Stimulated activated CD8-positive, alpha-beta memory T cell treated with anti-CD3 and anti-CD28 coated beads, Interleukin-15, amount 100 ng/mL, for 4 hours (primary cell): ENCODE results near the gene GEMIN7.

Source experiments
- DNase-seq, 2 donors: peaks; one replicate each; pipeline ENCODE4 v3.0.0-alpha.2; 2020; ENCODE audit warnings: low read depth in 2 of 2

GEMIN7 gene

GRCh38 chr19:45128806-45129205 is 49.7 kb downstream of the GEMIN7 start:
- DNase-seq, result no peak

DNA sequence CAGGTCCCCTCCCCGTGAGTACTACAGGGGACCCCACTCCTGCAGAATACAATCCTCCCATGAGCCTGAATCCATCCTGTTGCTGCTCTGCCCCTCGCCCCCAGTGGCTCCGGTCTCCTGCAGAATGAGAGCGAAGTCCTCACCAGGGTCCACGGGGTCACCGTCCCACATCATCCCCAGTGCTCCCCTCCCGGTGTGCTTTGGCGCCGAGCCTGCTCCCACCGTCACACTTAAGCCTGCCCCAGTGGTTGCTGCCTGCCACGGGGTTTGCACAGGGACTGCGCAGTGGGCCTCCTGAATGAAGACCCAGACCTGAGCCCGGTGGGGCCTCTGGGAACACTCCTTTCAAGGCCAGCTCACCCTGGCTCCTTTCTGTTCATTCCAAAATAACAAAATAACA is 51.2 kb downstream of the GEMIN7 start:
- no peak for DNase-seq

DNA sequence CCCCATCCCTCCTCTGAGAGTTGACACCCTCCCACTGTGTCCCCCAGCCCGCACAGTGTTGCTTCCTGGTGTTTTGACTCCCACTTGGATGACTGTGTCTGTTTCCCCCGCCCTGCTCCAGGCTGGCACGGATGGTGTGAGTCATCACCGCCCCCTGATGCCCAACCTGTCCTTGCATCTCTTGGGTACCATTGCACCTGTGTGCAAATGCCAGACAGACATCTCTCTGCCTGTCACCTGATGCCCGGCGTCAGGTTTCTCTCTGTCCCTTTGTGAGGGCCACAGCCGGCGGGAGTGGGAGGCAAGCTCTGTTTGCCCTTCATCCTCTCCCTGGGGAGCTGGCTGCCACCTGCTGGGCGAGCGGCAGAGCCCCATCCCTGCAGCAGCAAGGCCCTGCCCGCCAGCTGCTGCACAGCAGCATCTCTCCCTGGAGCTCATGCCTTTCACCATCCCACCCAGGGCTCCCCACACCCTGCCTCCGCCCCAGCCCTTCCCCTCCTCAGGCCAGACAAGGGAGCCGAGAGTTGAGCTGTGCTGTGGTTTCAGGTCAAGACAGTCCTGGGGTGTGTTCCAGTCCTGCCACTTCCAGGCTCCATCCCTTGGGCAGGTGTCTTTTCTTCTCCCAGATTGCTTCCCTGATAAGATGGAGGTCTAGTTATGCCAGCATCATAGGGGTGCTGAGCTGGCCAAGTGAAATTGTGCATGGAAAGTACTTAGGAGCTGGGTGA is 52.0 kb downstream of the GEMIN7 start:
- no peak for DNase-seq

- DNase-seq, result no peak
Measured at GRCh38 chr19:45133661-45134060, 54.6 kb downstream of the GEMIN7 start.

- DNase-seq, result no peak
Measured at GRCh38 chr19:45135176-45135885, 56.3 kb downstream of the GEMIN7 start.

DNA sequence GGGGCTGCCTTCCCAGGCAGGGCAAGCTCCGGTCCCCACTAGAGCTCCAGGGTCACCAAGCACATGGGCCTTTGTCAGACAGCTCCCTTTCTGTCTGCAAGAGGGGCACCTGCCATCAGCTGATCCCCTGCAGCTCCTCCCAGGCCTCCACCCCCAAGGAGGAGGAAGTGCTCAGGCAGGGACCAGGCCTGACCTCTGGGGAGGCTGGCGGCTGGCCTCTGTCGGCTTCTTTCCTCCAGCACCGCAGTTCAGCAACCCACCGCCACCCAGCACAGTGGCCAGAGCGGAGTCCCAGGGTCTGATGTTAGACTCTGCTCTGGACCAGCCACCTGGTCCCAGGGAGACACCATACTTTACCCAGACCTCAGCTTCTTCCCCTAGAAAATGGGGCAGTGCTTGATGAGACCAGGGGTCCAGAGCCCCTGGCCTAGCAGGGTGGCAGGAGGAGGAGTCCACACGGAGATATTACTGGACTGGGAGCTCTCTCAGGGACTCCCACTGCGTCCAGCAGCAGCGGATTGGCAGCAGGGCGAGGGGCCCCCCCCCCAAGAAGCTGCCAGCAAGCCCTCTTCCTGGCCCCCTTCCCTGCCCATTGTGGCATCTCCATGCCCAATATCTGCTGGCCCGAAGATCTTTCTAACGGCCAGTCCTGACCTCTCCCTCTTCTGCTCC is 57.6 kb downstream of the GEMIN7 start:
- no peak for DNase-seq

GRCh38 chr19:45137179-45137761 is 58.2 kb downstream of the GEMIN7 start:
- no peak for DNase-seq

GRCh38 chr19:45138303-45138751 is 59.3 kb downstream of the GEMIN7 start:
- DNase-seq, result no peak

DNA sequence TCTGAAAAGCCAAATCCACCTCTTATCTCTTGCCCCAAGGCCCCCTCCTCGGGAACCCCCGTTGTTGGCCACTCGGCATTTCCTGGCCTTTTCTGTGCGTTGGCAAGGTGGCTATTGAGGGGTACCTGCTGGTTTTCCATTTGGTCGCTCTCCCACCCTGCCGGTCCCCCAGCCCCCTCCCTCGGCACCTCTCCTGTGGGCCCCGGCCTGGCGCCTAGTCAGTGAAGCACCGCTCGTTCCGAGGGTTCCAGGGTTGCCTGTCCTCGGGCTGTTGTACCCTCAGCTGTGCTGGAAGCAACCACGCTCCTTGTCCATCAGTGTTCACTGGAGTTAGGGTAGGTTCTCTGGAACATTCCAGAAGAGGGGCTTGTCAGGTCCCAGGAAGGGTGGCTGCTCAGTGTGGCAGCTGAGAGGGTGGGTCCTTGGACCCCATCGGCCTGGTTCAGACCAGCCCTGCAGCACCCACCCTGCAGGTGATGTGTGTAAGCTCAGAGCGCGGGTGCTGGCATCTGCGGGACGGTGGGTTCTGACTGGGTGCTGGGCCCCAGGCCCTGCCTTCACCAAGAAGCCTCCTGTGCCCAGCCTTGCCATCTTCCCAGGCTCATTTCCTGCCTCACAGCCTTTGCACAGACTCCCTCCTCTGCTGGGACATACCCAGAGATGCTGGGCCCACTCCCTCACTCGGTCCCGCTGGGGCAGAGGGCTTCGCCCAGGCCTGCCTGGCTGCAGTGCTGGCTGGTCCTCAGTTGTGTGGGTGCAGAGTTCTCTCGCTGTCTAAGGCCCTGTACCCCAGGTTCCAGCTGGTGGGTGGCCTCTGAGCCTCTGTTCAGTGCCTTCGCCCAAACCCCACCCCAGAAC is 60.5 kb downstream of the GEMIN7 start:
- DNase-seq, result no peak

DNA sequence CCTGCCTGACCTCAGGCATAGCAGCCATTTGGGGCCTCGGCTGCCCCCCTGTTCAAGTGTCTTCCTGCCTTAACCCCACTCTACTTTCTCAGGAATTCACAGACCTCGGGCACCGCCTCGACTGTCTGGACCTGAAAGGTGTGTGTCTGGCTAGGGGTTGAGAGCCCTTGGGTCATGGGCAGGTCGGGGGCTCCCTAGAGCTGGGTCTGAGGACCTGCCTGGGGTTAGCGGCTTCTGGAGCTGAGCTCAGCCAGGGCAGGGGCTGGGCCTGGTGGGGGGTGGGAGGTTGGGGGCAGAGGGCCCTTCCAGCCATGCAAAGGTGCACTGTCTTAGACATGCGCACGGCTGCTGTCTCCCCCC is 61.1 kb downstream of the GEMIN7 start:
- DNase-seq, result no peak

DNA sequence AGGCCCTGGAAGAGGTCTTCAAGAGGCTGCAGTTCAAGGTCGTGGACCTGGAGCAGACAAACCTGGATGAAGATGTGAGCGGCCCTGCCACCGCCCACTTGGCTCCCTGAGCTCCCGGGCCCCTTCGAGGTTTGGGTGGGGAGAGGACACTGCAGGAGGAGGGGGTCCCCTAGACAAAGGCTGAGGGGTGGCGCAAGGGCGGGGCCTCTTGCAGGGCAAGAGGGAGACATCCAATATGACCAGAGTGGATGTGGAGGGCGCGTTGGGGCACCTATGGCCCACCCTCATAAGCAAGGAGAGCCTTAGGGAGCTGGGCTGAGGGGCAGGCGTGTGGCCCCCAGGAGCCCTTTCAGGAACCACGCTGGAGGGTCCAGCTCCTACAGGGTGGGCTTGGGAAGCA is 61.5 kb downstream of the GEMIN7 start:
- DNase-seq, result no peak
